Transverse colon (tissue), 4 donors: ENCODE results near the gene ARGLU1.

Experiments used
- POLR2A ChIP-seq: fragments of 450-650 bp; IDR thresholded peaks from one replicate; pipeline ENCODE4 v1.6.1; 2016; ENCODE audit warnings: antibody characterized with exemption, mild to moderate bottlenecking, moderate library complexity
- POLR2AphosphoS5 ChIP-seq, 3 donors: sonication (generic); formaldehyde crosslinking; IDR thresholded peaks; one replicate each; pipeline ENCODE4 v1.6.1; 2016; ENCODE audit warnings: antibody characterized with exemption in 3 of 3
- TF ChIP-seq, protein P1 (sequence below), 5 experiments: fragments of 200-600 bp in 3 of 5; fragments of 450-650 bp in 2 of 5; sonication (generic) in 3 of 5; IDR thresholded peaks; 1 replicate in 2 of 5; 2 replicates in 3 of 5; pipeline ENCODE4 v1.5.1; 2016 to 2017; ENCODE audit warnings: antibody characterized with exemption in 5 of 5, inconsistent platforms in 3 of 5, mild to moderate bottlenecking in 2 of 5, moderate library complexity in 1 of 5

- TF ChIP-seq, protein P1, sequence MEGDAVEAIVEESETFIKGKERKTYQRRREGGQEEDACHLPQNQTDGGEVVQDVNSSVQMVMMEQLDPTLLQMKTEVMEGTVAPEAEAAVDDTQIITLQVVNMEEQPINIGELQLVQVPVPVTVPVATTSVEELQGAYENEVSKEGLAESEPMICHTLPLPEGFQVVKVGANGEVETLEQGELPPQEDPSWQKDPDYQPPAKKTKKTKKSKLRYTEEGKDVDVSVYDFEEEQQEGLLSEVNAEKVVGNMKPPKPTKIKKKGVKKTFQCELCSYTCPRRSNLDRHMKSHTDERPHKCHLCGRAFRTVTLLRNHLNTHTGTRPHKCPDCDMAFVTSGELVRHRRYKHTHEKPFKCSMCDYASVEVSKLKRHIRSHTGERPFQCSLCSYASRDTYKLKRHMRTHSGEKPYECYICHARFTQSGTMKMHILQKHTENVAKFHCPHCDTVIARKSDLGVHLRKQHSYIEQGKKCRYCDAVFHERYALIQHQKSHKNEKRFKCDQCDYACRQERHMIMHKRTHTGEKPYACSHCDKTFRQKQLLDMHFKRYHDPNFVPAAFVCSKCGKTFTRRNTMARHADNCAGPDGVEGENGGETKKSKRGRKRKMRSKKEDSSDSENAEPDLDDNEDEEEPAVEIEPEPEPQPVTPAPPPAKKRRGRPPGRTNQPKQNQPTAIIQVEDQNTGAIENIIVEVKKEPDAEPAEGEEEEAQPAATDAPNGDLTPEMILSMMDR (IDR thresholded peaks at IDR 0.05), result no peak
- TF ChIP-seq POLR2AphosphoS5 (IDR thresholded peaks at IDR 0.05) (no peak), POLR2A (no peak)
These were observed 68.0 kb downstream of the ARGLU1 start for GRCh38 chr13:106499896-106500295.
